AG04450 (cell line): ENCODE measurements around the gene TSPAN15. TPM values are rescaled to one million over a fixed set of nuclear protein-coding genes. Genes with fewer than 3 reads are reported as not detected.
"Not testable (repeated sequence)": the region's sequence is repeated elsewhere in the genome, so short reads cannot be mapped to it uniquely, and the experiment has no call there.

Experiments used
- CTCF ChIA-PET: fragments of 300-600, 350-600 bp; formaldehyde crosslinking; extraction: SDS; loops from one replicate; lab custom pipeline; 2022; ENCODE audit warnings: antibody characterized with exemption, inconsistent platforms; lab: Charles Lee
- POLR2A ChIA-PET: fragments of 350-600 bp; formaldehyde crosslinking; extraction: SDS; loops from one replicate; lab custom pipeline; 2021; ENCODE audit warnings: antibody characterized with exemption, inconsistent platforms; lab: Yijun Ruan, JAX
- DNase-seq: peaks from one replicate; pipeline ENCODE4 v3.0.0-alpha.2; 2011; ENCODE audit warnings: low read depth, low spot score
- H3K27ac ChIP-seq: one replicate; pipeline ENCODE4 v1.5.1; 2012; ENCODE audit warnings: low read depth, low read length, control low read depth
- H3K27me3 ChIP-seq: one replicate; pipeline ENCODE4 v1.6.0; 2012; ENCODE audit warnings: low read length; ENCODE audit not compliant: control insufficient read depth, insufficient read depth
- H3K4me3 ChIP-seq: 2 replicates; pipeline ENCODE4 v1.5.1; 2011; ENCODE audit warnings: mild to moderate bottlenecking, low read depth, low read length, control low read depth
- H3K9me3 ChIP-seq: 2 replicates; pipeline ENCODE4 v1.5.1; 2012; ENCODE audit warnings: low read length; ENCODE audit not compliant: control insufficient read depth, insufficient read depth
- polyA plus RNA-seq: library from polyadenylated mRNA; depleted of rRNA; stranded (reverse); fragments of >200 nt; gene quantifications from 2 replicates; pipeline ENCODE4 v1.2.3, GENCODE V29; 2011
- TF ChIP-seq, protein P1 (sequence below): IDR thresholded peaks from 2 replicates; pipeline ENCODE4 v1.5.1; 2011; ENCODE audit warnings: low read depth, low read length, control low read depth, inconsistent platforms

TSPAN15 gene
- polyA plus RNA-seq, 1 experiment = 0.38 TPM

DNA sequence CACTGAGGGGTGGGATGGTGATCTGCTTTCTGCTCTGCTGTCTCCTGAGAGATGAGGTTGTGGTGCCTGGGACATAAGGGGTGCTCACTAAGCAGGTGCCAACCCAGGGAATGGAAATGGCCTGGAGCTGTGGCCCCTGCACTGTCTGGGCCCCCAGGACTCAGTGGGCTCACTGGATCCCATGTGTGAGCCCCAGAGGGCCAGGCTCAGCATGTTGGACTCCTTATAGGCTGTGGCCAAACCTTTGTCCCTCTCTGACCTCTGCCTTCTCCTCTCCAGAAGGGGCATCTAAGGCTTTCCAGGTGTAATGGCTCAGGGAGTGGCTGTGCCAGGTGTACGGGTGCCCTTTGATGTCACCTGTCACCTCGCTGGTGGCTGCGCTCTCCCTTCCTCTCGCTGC lies 65.5 kb downstream of the TSPAN15 start:
- TF ChIP-seq, protein P1, sequence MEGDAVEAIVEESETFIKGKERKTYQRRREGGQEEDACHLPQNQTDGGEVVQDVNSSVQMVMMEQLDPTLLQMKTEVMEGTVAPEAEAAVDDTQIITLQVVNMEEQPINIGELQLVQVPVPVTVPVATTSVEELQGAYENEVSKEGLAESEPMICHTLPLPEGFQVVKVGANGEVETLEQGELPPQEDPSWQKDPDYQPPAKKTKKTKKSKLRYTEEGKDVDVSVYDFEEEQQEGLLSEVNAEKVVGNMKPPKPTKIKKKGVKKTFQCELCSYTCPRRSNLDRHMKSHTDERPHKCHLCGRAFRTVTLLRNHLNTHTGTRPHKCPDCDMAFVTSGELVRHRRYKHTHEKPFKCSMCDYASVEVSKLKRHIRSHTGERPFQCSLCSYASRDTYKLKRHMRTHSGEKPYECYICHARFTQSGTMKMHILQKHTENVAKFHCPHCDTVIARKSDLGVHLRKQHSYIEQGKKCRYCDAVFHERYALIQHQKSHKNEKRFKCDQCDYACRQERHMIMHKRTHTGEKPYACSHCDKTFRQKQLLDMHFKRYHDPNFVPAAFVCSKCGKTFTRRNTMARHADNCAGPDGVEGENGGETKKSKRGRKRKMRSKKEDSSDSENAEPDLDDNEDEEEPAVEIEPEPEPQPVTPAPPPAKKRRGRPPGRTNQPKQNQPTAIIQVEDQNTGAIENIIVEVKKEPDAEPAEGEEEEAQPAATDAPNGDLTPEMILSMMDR = no peak
- H3K9me3 ChIP-seq = no peaks in the 10 kb centered on the region; the same call in 1 of the 2 replicates
- no peak overlapping the region for H3K27ac ChIP-seq
- ChIA-PET CTCF (interaction anchor here (4.9 kb wide), 1 partner anchor 122 kb away, joined by 138 read pairs; no protein-coding TSS in a partner anchor), POLR2A (no interaction called here)
- DNase-seq = no peak
- H3K27me3 ChIP-seq = peaks cover 11% of the 10 kb centered on the region
- no peak overlapping the region for H3K4me3 ChIP-seq

DNA sequence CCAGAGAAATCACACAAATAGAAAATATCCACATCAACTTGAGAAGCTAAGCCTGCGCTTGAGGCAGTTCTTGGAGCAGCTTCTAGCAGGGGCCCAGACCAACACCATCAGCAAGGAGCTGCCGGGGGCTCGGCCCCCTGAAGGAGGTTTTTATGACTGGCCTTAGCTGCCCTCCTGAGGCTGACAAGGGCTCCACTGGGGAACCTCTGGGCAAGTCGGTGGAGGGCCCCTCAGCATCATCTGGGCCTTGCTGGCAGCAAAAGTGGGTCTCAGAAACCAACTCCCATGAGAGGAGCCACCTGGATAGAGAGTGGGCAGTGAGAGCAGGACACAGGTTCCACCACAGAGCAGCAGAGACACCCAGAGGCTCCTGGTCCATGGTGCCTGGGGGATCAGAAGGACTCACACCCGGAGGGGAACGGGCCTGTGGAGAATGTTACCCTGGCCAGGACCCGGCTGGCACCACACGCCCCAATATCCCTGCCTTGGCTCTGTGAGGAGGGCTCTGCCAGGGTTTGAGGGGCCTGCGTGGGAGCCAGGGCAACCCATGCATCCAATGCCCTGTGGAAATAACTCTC lies 66.1 kb downstream of the TSPAN15 start:
- TF ChIP-seq, protein P1 = no peak
- H3K27me3 ChIP-seq = peaks cover 9% of the 10 kb centered on the region
- no peak overlapping the region for H3K4me3 ChIP-seq
- ChIA-PET CTCF (interaction anchor here (0.6 to 4.9 kb wide), 2 partner anchors 10 to 121 kb away, joined by 3 to 138 read pairs; no protein-coding TSS in a partner anchor), POLR2A (no interaction called here)
- DNase-seq = no peak
- no peak overlapping the region for H3K27ac ChIP-seq
- no peaks in the 10 kb centered on the region; the same call in 1 of the 2 replicates for H3K9me3 ChIP-seq

GRCh38 chr10:69527961-69528360 lies 76.7 kb downstream of the TSPAN15 start:
- ChIA-PET CTCF (interaction anchor here (1.9 kb wide), 1 partner anchor 13 kb away, joined by 9 read pairs; no protein-coding TSS in a partner anchor), POLR2A (no interaction called here)
- DNase-seq = no peak

GRCh38 chr10:69533658-69534057 lies 82.4 kb downstream of the TSPAN15 start:
- ChIA-PET CTCF (no interaction called here), POLR2A (no interaction called here)
- TF ChIP-seq, protein P1 = no peak
- no peak for DNase-seq
- Histone ChIP-seq H3K27me3 (peaks cover 3% of the 10 kb centered on the region), H3K27ac (no peak overlapping the region), H3K9me3 (no peaks in the 10 kb centered on the region), H3K4me3 (no peak overlapping the region)

More at GRCh38 chr10:69527961-69528360, 76.7 kb downstream of the TSPAN15 start:
- TF ChIP-seq, protein P1 = no peak
- no peaks in the 10 kb centered on the region; the same call in 1 of the 2 replicates for H3K9me3 ChIP-seq
- H3K27ac ChIP-seq = no peak overlapping the region
- no peak overlapping the region for H3K4me3 ChIP-seq
- peaks cover 6% of the 10 kb centered on the region for H3K27me3 ChIP-seq

DNA sequence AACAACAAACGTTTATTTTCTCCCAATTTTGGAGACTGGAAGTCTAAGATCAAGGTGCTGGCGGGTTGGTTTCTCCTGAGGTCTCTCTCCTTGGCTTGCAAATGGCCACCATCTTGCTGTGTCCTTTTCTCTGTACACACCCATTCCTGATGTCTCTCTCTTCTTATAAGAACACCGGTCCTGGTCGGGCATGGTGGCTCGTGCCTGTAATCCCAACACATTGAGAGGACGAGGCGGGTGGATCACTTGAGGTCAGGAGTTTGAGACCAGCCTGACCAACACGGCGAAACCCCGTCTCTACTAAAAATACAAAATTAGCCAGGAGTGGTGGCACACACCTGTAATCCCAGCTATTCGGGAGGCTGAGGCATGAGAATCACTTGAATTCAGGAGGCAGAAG lies 85.3 kb downstream of the TSPAN15 start:
- POLR2A ChIA-PET, H3K27ac ChIP-seq, H3K27me3 ChIP-seq, DNase-seq, CTCF ChIA-PET, H3K4me3 ChIP-seq, H3K9me3 ChIP-seq: not testable (repeated sequence)
